ENCODE measurements around the gene TFIP11.

The TFIP11 gene

DNA sequence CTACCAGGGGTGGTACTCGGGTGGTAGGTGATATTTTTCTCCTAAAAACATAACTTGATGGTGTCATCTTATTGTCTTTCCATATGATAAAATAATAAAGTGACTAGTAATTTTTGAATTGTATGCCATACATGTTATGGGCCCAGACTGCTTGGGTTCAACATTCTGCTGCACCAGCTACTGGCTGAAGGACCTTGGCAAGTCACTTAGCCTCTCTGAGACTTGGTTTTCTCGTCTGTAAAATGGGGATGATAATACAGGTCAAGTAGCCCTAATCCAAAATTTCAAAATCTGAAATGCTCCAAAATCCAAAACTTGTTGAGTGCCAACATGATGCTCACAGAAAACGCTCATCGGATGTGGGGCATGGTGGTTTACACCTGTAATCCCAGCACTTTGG is 35.6 kb upstream of the TFIP11 start:
- TF ChIP-seq FOXP2 (optimal IDR thresholded peaks at IDR 0.05; ENCODE audit: borderline replicate concordance, extremely low read depth, extremely low read length, insufficient read depth) (no peak), POLR2AphosphoS5 (IDR thresholded peaks at IDR 0.05; ENCODE audit: low read depth, low read length) (no peak), SIN3A (IDR thresholded peaks at IDR 0.05; ENCODE audit: borderline replicate concordance, insufficient read depth, low read length) (no peak), TAF1 (IDR thresholded peaks at IDR 0.05; ENCODE audit: borderline replicate concordance, insufficient read depth, low read length) (no peak)
- TF ChIP-seq, protein P1, sequence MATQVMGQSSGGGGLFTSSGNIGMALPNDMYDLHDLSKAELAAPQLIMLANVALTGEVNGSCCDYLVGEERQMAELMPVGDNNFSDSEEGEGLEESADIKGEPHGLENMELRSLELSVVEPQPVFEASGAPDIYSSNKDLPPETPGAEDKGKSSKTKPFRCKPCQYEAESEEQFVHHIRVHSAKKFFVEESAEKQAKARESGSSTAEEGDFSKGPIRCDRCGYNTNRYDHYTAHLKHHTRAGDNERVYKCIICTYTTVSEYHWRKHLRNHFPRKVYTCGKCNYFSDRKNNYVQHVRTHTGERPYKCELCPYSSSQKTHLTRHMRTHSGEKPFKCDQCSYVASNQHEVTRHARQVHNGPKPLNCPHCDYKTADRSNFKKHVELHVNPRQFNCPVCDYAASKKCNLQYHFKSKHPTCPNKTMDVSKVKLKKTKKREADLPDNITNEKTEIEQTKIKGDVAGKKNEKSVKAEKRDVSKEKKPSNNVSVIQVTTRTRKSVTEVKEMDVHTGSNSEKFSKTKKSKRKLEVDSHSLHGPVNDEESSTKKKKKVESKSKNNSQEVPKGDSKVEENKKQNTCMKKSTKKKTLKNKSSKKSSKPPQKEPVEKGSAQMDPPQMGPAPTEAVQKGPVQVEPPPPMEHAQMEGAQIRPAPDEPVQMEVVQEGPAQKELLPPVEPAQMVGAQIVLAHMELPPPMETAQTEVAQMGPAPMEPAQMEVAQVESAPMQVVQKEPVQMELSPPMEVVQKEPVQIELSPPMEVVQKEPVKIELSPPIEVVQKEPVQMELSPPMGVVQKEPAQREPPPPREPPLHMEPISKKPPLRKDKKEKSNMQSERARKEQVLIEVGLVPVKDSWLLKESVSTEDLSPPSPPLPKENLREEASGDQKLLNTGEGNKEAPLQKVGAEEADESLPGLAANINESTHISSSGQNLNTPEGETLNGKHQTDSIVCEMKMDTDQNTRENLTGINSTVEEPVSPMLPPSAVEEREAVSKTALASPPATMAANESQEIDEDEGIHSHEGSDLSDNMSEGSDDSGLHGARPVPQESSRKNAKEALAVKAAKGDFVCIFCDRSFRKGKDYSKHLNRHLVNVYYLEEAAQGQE (IDR thresholded peaks at IDR 0.05; ENCODE audit: insufficient read depth in 1 of 2, low read depth in 2 of 2, low read length in 2 of 2) = no peak

DNA sequence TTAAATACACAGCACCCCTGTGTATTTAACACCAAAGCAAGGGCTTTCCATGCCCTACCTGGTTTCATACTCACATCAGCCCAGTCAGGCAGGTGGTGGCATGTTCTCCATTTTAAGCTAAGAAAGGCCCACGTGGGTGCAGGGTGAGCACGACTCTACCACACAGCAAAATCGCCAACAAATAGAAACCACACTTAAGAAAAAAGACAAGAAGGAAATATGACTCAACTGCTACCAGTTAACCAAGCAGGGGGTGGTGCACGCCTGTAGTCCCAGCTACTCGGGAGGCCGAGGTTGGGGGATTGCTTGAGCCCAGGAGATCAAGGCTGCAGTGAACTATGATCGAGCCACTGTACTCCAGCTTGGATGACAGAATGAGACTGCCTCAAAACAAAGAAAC is 35.2 kb upstream of the TFIP11 start:
- TF ChIP-seq POLR2AphosphoS5 (IDR thresholded peaks at IDR 0.05; ENCODE audit: low read depth, low read length) (no peak), TAF1 (IDR thresholded peaks at IDR 0.05; ENCODE audit: borderline replicate concordance, insufficient read depth, low read length) (no peak)
- TF ChIP-seq, protein P1 (IDR thresholded peaks at IDR 0.05; ENCODE audit: insufficient read depth in 1 of 2, low read depth in 2 of 2, low read length in 2 of 2) = no peak

DNA sequence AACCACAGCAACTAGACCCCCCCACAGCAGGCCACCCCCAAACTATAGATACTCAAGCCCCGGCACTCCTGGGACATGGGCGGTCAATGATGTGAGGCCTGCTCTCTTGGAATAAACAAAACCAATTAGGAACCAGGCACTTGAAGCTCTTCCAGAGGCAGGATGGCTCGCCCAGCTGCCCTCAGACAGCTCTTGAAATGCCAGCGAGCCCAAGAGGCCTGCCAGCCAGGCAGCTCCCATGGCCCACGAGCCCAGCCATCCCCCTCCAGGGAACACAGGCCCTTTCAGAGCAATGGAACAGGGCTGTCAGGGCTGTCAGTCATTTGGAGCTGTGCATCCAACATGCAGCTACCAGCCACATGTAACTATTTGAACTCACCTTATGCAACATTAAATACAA is 34.0 kb upstream of the TFIP11 start:
- TF ChIP-seq TAF1 (IDR thresholded peaks at IDR 0.05; ENCODE audit: borderline replicate concordance, insufficient read depth, low read length) = no peak
- TF ChIP-seq, protein P1 (IDR thresholded peaks at IDR 0.05; ENCODE audit: insufficient read depth in 1 of 2, low read depth in 2 of 2, low read length in 2 of 2) = no peak
- no peak for TF ChIP-seq POLR2AphosphoS5 (IDR thresholded peaks at IDR 0.05; ENCODE audit: low read depth, low read length)

DNA sequence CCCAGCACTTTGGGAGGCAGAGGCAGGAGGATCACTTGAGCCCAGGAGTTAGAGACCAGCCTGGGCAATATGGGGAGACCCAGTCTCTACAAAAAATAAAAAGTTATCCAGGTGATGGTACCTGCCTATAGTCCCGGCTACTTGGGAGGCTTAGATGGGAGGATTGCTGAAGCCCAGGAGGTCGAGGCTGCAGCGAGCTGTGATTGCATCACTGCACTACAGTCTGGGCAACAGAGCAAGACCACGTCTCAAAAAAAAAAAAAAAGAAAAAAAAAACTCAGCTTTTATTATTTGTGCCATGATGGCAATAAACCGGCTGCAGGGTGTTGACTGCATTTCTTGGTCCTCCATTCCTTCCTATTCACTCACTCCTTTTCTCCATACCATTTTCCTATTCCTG is 33.6 kb upstream of the TFIP11 start:
- TF ChIP-seq POLR2AphosphoS5 (IDR thresholded peaks at IDR 0.05; ENCODE audit: low read depth, low read length) (no peak), TAF1 (IDR thresholded peaks at IDR 0.05; ENCODE audit: borderline replicate concordance, insufficient read depth, low read length) (no peak), SIN3A (IDR thresholded peaks at IDR 0.05; ENCODE audit: borderline replicate concordance, insufficient read depth, low read length) (no peak), FOXP2 (optimal IDR thresholded peaks at IDR 0.05; ENCODE audit: borderline replicate concordance, extremely low read depth, extremely low read length, insufficient read depth) (no peak)
- TF ChIP-seq, protein P1 (IDR thresholded peaks at IDR 0.05; ENCODE audit: insufficient read depth in 1 of 2, low read depth in 2 of 2, low read length in 2 of 2) = no peak

DNA sequence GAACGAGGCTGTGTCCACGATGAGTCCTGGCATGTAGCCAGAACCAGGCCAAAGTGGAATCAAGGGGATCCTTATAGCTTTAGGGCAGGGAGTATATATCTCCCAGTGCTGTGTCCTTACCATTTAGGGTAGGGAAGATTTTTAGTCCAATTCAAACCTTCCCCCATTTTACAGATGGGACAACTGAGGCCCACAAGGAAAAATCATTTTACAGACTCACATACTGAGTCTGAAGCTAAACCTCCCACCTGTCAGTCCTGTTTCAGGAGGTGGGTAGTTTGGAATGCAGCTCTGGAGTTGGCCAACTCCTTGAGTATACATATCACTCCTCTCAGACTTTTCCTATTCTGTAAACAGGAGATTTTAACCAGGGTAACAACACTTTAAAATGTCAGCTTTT is 33.1 kb upstream of the TFIP11 start:
- TF ChIP-seq SIN3A (IDR thresholded peaks at IDR 0.05; ENCODE audit: borderline replicate concordance, insufficient read depth, low read length) = no peak
- TF ChIP-seq FOXP2 (optimal IDR thresholded peaks at IDR 0.05; ENCODE audit: borderline replicate concordance, extremely low read depth, extremely low read length, insufficient read depth) = no peak
- TF ChIP-seq POLR2AphosphoS5 (IDR thresholded peaks at IDR 0.05; ENCODE audit: low read depth, low read length) = no peak
- TF ChIP-seq, protein P1 (IDR thresholded peaks at IDR 0.05; ENCODE audit: insufficient read depth in 1 of 2, low read depth in 2 of 2, low read length in 2 of 2) = no peak
- TF ChIP-seq TAF1 (IDR thresholded peaks at IDR 0.05; ENCODE audit: borderline replicate concordance, insufficient read depth, low read length) = no peak

Data from PFSK-1 (cell line).